Myocyte (in vitro differentiated cells): Measurements from ENCODE around the gene ZBP1. TPM values are rescaled to one million over a fixed set of nuclear protein-coding genes. Genes with fewer than 3 reads are reported as not detected.

Source experiments
- DNase-seq: peaks from one replicate; pipeline ENCODE4 v3.0.0-alpha.2; 2012; ENCODE audit warnings: low read depth
- total RNA-seq: library from RNA; depleted of rRNA; stranded (reverse); fragments of >200 nt; gene quantifications from 2 replicates; pipeline ENCODE4 v1.2.3, GENCODE V29; 2014

ZBP1 gene
- total RNA-seq, 1 donor from 2014 or later, result 0.29 TPM

- DNase-seq, result no peak
Measured at GRCh38 chr20:57601211-57601570, 19.0 kb downstream of the ZBP1 start.

- DNase-seq, result no peak
Measured at GRCh38 chr20:57600320-57601210, 19.7 kb downstream of the ZBP1 start.

GRCh38 chr20:57598491-57598890, 21.7 kb downstream of the ZBP1 start:
- DNase-seq, result no peak

- DNase-seq, result no peak
Measured at GRCh38 chr20:57598060-57598459, 22.2 kb downstream of the ZBP1 start.

- peak; percentile 51 for DNase-seq
Measured at GRCh38 chr20:57596998-57597939, 23.0 kb downstream of the ZBP1 start.

GRCh38 chr20:57596358-57596757, 23.9 kb downstream of the ZBP1 start:
- DNase-seq, result no peak

GRCh38 chr20:57595041-57596030, 24.9 kb downstream of the ZBP1 start:
- peak; percentile 41 for DNase-seq

GRCh38 chr20:57594092-57594951, 25.9 kb downstream of the ZBP1 start:
- DNase-seq, result no peak

- DNase-seq, result no peak
Measured at GRCh38 chr20:57593134-57593886, 26.9 kb downstream of the ZBP1 start.

GRCh38 chr20:57592263-57593092, 27.7 kb downstream of the ZBP1 start:
- DNase-seq, result peak; percentile 46

GRCh38 chr20:57591289-57592229, 28.7 kb downstream of the ZBP1 start:
- no peak for DNase-seq

- DNase-seq, result no peak
Measured at GRCh38 chr20:57590485-57591288, 29.5 kb downstream of the ZBP1 start.

- no peak for DNase-seq
Measured at GRCh38 chr20:57589728-57590484, 30.3 kb downstream of the ZBP1 start.

- DNase-seq, result no peak
Measured at GRCh38 chr20:57589123-57589727, 31.0 kb downstream of the ZBP1 start.

- DNase-seq, result no peak
Measured at GRCh38 chr20:57588596-57588995, 31.6 kb downstream of the ZBP1 start.
